HG03039 (cell line): ENCODE results near the gene CHRDL2.

Experiments
- ATAC-seq: cut with Tn5 transposase; IDR thresholded peaks from one replicate; pipeline ENCODE4 v1.9.1; 2021; ENCODE audit warnings: mild to moderate bottlenecking, moderate library complexity; ENCODE audit not compliant: unreplicated experiment

The CHRDL2 gene

DNA sequence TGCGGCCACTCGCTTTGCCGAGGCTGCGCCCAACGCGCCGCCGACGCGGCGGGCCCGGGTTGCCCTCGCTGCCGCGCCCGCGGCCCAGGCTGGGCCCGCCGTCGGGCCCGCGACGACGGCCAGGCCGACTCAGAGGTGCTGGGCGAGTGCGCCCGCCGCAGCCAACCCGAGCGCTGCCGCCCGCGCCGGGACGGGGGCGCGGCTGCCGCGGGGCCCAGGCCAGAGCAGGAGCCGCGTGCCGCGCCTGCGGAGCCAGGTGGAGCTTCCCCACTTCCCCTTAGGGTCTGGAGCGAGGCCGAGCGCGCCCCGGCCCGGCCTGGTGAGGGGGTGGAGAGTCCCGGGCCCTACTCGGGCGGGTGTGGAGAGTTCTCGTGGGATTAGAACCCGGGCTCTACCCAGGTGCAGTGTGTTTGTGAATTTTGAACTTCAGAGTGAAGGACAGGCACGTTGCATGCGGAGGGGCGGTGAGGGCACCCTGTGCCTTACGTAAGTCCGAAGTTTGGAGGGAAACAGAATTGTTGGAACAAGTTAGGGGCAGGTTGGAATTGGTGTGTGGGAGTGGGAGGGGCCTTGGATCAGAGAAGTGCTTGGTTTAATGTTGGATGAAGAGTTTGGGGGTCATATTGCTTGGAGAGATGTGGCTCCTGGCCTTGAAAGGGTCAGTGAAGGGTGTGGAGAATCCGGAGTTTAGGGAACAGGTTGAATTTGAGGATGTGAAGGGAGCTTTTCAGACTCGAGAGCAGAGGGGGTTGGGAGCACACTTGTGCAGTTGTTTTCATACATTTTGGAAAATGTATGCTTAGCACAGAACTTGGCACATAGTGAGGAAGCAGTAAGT, 18.1 kb upstream of the CHRDL2 start:
- peak; percentile 47 for ATAC-seq

DNA sequence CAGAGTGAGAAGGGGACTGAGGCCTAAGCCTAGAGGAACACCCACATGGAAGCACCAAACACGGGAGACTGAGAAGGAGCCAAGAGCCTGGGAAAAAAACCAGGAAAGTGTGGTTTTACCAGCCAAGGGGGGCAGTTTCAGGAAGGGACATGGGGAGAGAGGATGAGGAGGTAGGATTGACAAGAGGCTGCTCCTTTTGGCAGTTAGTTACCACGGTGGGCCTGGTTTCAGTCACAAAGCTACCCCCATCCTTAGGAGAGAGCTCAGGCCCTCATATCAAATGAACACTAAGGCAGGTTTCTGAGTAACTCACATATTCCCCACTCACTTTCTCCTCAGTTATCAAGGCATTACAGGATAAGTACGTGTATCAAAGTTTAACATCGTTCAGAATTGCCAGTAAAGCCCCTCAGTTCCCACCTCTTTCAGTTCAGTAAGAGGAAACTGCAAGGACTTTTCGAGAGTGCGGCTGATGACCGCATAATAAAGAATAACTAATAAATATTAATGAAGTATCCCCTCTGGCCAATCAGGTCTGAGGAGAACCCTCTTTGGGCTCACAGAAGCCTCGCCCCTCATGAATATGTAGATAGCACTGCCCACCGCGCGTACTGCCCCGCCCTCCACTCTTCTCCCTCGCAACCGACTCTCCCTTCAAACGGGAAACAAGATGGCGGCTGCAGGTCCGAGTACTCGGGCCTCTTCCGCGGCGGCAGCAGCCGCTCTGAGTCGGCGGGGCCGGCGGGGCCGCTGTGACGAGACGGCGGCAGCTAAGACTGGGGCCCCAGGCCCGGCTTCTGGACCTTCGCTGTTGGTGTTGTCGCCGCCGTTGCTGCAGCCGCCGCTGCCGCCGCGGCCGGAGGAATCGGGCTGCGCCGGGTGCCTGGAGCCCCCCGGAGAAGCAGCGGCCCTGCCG, 17.2 kb upstream of the CHRDL2 start, which contains the start of gene RNF169:
Gene RNF169, plus strand, starts transcription at position 639 of the 916 bp plus-strand sequence. Its CDS starts 32 bp downstream, at position 671.
- ATAC-seq, result peak; percentile 97

DNA sequence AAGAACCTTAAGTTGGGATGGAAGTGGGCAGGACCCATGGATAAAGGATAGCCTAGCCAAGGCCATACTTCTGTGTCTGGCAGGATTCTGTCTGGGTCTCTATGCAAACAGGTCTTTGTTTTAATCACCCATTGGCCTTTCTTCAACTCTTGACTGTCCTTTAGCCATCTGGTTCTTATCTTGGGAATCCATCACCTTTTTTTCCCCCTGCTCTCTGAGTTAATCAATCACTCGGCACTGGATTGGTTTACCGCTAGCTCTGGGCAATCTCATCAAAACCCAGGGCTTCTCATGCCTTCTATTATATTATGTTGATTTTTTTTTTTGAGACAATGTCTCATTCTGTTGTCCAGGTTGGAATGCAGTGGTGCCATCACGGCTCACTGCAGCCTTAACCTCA, 15.6 kb upstream of the CHRDL2 start:
- no peak for ATAC-seq

DNA sequence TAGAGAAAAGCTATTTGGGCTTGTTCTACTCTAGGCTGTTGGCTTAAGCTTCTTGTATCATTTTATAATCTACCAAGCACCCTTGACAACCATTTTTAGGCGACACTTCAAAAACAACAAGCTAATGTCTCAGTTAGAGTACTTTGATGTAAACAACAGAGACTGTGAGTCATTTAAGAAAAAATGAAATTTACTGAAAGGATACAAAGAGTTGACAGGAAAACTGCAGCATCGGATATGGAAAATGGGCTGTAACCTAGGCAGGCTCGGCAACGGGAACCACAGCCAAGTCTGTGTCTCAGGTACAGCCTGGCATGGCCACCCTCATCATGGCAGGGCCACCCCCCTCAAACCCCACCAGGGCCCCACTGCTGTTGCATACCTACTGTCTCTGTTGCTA, 13.1 kb upstream of the CHRDL2 start:
- ATAC-seq, result no peak

DNA sequence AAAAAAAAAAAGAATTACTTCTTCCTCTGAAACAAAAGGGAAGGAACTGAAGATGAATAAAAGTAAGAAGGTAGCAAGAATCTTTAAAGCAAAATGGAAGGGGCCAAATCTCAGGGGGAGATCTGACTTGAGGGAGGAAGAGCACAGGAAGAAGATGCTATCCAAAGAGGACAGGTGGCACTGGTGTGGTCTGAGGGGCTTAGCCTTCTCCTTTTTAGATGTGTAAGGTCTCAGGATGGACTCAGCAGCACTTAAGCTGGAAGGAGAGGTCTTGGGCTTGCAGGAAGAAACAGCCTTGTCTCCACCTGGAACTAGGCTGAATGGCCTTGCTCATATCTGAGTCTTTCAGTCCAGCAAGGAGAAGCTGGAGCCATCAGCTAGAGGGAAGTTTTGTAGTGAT, 12.4 kb upstream of the CHRDL2 start:
- no peak for ATAC-seq

DNA sequence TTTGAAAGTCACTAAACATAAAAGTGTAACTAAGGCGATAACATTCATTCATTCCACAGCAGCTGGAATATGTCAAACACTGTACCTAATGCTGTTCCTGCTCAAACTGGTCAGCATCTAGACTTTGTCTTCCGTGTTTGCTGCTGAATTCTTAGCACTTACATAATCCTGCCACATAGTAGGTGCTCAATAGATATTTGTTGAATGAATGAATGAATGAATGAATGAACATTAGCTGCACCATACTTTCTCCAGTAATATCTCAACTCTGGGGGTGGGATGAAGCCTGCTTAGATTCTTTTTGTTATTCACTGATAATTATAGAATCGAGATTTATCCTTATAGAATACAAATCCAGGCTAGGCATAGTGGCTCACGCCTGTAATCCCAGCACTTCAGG, 10.8 kb upstream of the CHRDL2 start:
- ATAC-seq, result no peak

DNA sequence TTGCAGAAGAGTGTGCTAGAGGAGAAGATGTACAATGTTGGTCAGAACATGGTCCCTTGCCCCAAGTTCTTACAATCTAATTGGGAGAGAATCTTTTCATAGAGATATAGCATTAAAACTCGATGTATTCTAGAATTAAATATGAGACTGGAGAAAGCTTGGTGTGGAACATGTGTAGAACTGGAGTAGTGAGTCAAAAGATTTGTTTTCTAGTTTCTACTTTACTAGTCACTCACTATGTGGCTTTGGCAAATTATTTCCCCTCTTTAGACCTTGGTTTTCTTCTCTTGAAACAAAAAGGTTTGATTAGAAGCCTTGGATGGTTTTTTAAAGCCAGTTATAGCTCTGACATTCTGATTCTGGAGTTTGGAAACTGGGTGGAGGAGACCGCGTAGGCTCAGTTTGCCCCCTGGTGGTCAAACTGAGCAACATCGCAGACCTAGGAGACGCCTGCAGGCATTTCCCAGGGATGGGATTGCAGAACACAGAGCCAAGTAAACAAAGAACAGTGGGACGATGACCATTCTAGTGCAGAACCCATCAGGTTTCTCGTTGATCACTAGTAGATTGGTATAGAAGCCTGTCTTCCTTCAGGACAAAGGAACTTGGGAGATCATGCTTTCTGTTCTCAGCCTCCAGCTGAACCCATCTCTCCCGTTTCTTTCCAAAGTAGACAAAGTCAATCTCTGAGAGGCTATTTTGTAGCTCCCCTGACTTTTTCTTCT, 8.5 kb upstream of the CHRDL2 start:
- no peak for ATAC-seq

DNA sequence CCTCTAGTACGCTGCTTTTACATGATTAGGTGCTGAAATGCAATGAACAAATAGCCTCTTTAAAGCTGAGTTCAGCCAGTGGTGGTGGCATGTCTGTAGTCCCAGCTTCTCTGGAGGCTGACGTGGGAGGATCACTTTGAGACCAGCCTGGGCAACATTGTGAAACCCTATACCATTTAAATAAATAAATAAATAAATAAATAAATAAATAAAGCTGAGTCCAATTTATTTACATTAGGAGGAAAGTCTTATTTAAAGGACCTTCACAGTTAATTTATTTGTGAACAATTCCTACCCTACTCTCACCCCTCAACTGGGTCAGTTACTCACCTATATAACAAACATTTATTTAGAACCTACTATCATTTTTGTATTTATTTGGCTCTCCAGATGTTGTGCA, 4.8 kb upstream of the CHRDL2 start:
- no peak for ATAC-seq

DNA sequence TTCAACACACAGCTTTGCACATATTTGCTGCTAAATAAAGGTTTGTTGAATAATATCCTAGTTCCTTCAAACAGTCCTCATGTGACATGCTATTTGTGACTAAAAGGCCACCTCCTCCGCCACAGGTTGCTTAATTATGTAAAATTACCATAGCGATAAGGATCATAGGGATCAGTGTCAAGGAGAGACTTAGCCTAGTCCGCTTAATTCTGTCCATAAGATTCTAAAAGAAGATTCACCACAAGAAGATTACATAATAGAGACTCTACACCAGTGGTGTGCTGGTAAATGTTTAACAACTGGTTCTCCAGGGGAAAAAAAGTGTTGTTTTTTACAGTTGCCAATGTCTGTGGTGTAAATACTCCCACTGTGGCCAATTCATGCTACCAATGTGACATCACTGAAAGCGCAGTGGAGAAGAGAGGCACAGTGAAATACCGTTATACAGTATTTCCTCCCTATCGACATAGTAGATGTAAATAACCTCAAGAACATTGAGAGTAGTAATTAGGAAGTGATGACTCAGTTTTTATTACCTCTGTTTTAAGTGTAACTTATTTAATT, 4.2 kb upstream of the CHRDL2 start:
- ATAC-seq, result no peak

DNA sequence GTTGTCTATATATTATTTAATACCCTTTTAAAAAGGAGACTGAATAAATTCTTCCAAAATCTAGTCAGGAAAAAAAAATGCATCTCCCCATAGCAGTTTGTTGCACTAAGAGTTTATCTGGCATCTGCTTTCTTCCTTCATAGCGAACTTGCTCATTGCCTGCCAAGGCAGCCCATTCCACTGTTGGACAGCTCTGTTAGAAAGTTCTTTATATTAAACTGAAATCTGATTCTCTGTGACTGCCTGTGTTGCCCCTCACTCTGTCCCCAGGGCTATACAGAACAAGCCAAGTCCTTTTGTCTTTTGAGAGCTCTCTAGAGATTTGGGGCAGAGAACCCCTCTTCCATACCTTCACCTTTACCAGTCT, 3.3 kb upstream of the CHRDL2 start:
- no peak for ATAC-seq

DNA sequence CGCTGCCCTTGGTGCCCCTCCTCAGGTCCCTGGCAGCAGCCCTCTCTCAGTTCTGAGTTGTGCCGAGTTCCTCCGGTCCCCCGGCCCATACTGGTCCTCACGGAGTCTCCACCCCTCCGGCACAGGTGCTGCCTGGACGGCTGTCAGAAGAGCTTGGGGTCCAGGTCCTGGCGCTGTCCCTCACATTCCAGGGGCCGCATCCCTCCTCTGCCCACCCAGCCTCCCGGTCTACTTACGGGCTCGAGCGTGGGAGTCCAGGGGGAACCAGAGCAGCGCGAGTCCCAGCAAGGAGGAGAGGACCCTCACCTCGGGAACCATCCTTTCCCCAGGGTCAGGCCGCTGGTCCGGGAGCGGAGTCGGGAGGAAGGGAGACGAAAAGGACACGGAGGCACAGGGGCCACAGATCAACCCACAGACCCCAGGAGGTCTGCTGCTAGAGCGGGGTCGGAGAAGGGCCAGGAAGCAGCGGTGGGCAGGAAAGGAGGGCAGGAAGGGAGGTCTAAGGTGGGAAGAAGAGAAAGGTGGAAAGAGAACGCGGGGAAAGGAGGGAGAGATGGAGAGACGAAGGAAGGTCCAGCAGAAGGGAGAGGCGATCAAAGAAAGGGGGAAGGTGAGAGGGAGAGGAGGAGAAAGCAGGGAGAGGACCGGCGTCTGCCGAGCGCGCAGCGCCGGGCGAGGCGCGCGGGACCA, 510 bp downstream of the CHRDL2 start:
- ATAC-seq, result no peak

DNA sequence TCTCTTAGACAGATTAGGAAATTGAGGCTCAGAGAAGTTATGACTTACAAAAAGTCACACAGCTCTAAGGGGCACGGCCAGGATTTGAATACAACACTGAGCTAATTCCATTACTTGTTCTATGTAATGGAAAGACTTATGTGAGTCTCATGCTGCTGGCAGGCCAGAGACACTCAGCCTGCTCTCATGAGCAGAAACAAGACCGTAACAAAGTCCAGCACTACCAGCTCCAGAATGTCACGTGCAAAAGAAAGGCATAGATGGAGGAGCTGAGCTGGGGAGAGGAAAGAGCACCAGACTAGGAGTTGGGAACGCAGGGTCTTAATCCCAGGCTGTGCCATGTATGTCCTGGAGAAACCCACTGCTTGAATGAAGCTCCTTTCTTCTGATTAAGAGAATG, 1.8 kb downstream of the CHRDL2 start:
- no peak for ATAC-seq

DNA sequence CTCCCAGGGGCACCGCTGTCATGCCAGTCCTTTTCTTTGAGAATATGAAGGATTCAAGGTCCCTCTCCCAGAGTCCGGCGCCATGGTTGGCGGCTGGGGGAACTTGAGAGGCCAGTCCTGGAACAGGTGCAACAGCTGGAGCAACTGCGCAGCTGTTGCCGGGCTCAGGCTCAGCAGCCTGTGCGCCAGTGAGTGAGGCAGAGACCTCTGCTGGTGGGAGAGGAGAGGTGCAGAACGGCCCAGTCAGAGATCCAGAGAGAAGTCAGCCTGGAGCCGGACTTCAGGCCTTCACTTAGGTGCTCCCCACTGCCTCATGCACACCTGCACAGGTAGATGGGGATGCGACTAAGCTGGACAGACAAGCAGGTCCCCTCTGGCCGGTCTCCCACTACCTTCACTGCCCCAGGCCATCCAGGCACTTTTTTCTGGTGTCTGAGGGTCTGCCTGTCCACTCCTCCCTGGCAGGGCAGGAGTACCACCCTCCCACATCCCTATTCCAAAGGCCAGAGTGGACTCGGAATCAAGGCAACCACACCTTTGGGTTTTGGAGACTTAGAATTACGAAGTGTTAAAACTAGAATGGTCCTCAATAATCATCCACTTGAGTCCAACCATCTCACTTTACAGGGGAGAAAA, 4.6 kb downstream of the CHRDL2 start:
- ATAC-seq, result peak; percentile 91

DNA sequence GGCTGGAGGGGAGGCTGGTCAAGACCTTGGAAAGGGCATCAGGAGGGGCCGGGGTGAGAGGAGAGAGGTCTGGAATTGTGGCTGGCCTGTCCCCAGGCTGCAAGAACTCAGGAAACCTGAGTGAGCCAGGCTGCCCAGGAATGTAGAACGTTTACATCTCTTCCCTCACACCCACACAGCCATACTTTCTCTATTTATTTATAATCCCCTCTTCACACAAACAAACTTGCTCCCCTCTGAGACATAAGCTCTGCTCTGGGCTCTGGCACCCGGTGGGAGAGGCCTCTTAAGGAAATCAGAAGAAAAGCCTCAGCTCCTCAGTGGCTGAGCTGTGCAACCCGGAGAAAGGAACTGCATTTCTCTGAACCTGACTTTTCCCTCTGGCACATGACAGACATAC, 5.5 kb downstream of the CHRDL2 start:
- ATAC-seq, result no peak

DNA sequence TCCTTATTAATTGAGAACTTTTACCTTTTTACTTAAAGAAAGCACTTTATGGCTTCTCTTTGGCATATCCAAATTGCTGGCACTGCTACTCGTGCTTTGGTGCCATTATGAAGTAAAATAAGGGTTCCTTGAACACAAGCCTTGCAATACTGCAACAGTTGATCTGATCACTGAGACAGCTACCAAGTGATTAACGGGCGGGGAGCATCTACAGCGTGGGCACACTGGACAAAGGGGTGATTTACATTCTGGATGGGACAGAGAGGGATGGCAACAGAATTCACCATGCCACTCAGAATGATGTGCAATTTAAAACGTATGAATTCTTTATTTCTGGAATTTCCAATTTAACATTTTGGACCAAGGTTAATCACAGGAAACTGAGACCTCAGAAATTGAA, 7.7 kb downstream of the CHRDL2 start:
- ATAC-seq, result no peak

DNA sequence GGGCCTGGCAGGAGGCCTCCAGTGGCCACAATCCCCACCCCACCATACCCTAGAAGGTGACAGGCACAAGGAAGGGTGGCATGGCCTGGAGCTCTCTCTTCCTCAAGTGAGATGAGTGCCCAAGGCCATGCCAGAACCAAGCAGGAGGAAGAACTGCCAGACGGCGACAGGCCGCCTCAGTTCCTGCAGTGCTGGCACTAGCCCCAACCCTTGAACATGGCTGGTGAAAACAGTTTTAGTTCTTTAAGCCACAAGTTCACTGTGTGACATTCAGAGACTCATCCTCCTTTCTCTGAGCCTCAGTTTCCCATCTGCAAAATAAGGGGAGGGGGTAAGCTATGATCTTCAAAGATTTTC, 9.8 kb downstream of the CHRDL2 start:
- no peak for ATAC-seq

DNA sequence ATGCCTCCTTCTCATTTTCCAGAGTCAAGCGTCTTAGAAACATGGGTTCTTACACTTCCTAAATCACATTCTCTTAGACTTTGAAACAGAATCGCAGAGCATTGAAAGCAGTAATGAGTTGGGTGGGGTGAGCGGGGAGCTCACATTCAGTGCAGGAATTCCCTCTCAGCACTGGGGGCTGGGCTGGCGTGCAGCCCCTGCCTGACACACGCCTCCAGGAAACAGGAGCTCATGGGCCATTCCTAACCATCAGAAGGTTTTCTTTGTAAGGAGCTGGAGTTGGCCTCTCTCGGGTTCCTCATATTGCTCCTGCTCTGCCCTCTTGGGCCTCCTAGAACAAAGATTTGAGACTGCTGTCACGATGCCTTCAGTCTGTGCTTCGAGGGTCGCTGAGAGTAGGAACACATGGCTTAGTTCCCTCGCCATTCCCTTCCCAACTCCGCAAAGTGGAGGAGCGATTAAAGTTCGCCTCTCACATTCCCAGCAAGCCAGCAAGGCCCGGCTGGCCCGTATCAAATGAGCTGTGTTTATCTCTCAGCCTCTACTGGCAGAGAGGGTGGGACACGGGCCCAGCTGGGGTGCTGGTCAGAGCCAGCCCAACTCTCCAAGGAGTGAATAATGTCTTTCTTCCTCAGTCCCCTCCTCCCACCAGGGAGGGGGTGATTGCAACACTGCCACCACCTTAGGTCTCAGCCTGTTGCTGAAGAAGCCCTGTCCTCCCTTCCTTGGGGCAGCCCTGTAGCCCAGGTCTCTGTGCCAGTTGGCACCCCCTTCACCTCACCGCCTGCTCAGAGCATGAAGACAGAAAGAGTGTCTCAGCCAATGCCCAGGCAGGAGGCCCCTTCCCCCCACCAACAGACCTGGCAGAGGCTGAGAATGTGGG, 10.4 kb downstream of the CHRDL2 start:
- no peak for ATAC-seq

DNA sequence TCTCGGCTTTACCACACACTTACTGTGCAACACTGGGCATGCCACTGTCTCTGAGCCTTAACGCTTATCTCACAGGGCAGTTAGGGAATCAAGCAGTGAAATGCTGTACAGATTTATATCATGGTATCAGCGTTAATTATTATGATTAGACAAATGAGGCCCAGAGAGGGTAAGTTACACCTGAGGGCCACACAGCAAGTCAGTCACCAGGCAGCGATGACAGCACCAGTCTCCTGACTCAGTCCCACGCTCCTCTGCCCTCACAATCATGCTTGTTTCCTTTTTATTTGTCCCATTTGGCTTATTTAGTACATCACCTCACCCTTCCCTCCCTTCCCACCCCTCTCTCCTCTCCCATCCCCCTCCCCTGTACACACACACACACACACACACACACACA, 12.2 kb downstream of the CHRDL2 start:
- no peak for ATAC-seq
